Skeletal muscle satellite cell (primary cell): ENCODE results near the gene CHRM4.
A peak's percentile ranks its signal among the peaks of the same experiment; 100 is the strongest.

Experiments used
- H3K27me3 ChIP-seq: 2 replicates; pipeline ENCODE4 v1.7.0; 2013; ENCODE audit warnings: low read length; ENCODE audit not compliant: control insufficient read depth, insufficient read depth
- H3K36me3 ChIP-seq: 2 replicates; pipeline ENCODE4 v1.7.0; 2013; ENCODE audit warnings: mild to moderate bottlenecking, control low read depth, low read length; ENCODE audit not compliant: insufficient read depth
- H3K4me1 ChIP-seq: 2 replicates; pipeline ENCODE4 v1.7.0; 2013; ENCODE audit warnings: low read length; ENCODE audit not compliant: control insufficient read depth, insufficient read depth
- H3K4me2 ChIP-seq: 2 replicates; pipeline ENCODE4 v1.7.0; 2013; ENCODE audit warnings: mild to moderate bottlenecking, low read length
- H3K4me3 ChIP-seq: 2 replicates; pipeline ENCODE4 v1.7.0; 2013; ENCODE audit warnings: low read length
- H3K9ac ChIP-seq: 2 replicates; pipeline ENCODE4 v1.7.0; 2013; ENCODE audit warnings: mild to moderate bottlenecking, low read depth, low read length, moderate library complexity
- H3K9me3 ChIP-seq: replicated peaks from 2 replicates; pipeline ENCODE4 v1.7.0; 2013; ENCODE audit warnings: mild to moderate bottlenecking, control low read depth, low read length

Gene CHRM4

GRCh38 chr11:46348566-46349401 lies 42.8 kb downstream of the CHRM4 start:
- Histone ChIP-seq H3K9ac (peak overlapping the region; percentile 89), H3K9me3 (no peaks in the 10 kb centered on the region), H3K4me1 (peaks cover 34% of the 10 kb centered on the region), H3K27me3 (peaks cover 12% of the 10 kb centered on the region), H3K36me3 (no peaks in the 10 kb centered on the region), H3K4me2 (peak overlapping the region; percentile 100), H3K4me3 (peak overlapping the region; percentile 93)

GRCh38 chr11:46347637-46348311 lies 43.8 kb downstream of the CHRM4 start:
- Histone ChIP-seq H3K27me3 (peaks cover 21% of the 10 kb centered on the region), H3K9me3 (no peaks in the 10 kb centered on the region), H3K4me1 (peaks cover 28% of the 10 kb centered on the region), H3K36me3 (no peaks in the 10 kb centered on the region), H3K4me3 (peak overlapping the region; percentile 93), H3K4me2 (peak overlapping the region; percentile 100), H3K9ac (peak overlapping the region; percentile 89)

DNA sequence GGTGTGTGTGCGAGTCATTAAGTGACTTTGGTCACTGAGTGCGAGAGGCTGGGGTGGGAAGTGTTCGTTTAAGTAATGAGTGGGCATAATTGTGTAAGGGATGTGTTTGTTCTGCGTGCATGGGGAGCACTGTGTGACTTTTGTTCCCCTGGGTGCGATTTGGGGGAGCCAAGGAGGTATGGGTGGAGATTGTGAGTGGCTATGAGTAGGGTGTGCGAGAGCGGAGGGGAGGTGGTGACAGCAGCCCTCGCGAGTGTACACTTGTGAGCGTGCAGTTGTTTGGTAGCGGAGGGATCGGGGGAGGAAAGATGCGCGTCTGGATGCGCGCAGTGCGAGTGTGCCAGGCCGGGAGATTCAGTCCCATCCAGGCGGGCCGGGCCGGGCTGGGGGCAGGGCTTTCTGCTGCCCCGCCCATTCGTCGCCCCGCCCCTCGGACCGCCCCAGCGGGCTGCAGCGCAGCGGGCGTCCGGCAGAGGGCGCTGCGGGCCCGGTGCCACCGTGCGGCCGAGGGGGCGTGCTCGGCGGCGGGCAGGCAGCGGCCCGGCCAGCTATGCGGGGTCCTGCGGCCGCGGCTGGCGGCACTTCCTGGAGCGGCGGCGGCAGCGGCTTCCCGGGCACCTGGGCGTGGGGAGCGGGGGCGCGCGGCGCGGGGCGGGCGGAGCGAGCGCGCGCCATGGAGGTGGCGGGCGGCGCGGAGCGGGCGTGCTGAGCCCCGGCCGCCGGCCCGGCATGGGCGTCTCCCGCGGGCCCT lies 44.5 kb downstream of the CHRM4 start, which contains the start of gene DGKZ:
DGKZ (plus strand) TSS at position 578 of the 751 bp plus-strand sequence. CDS start 197 bp downstream, outside the sequence.
- no peaks in the 10 kb centered on the region for H3K9me3 ChIP-seq
- no peaks in the 10 kb centered on the region for H3K36me3 ChIP-seq
- H3K4me1 ChIP-seq = peaks cover 23% of the 10 kb centered on the region
- peak within 1 kb of the TSS; percentile 93 for H3K4me3 ChIP-seq
- H3K4me2 ChIP-seq = peak within 1 kb of the TSS; percentile 100
- peaks cover 23% of the 10 kb centered on the region for H3K27me3 ChIP-seq
- H3K9ac ChIP-seq = peak within 1 kb of the TSS; percentile 89

DNA sequence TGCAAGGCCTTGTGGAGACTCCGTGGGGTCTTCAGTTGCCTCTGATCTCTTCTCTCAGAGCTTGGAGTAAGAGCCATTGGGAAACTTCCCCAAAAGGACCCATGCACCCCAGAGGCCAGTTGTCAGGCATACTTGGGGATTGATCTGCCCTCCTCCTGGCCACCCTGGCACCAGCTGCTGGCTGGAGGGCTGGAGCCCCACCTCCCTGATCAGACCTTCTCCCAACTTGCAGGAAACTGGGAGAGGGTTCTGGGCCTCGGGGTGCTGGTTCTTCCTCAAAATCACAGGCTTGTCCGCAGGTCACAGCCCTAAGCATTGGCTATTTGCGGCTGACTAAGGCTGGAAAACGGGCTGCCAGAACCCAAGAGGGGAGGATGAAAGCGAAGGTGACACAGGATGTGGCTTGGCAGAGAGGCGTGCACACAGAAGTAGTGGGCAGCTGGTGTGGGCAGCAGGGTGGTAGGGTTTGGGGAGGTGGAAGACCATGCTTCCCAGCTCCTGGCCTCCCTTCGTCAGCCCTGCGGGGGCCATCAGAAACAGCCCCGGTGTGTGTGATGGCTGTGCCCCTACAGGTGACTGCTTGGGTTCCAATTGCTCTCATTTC lies 45.6 kb downstream of the CHRM4 start:
- Histone ChIP-seq H3K4me1 (peaks cover 17% of the 10 kb centered on the region), H3K9ac (no peak overlapping the region), H3K36me3 (no peaks in the 10 kb centered on the region), H3K9me3 (no peaks in the 10 kb centered on the region), H3K27me3 (peaks cover 34% of the 10 kb centered on the region), H3K4me2 (no peak overlapping the region), H3K4me3 (no peak overlapping the region)

- H3K4me3 ChIP-seq = no peak overlapping the region
- H3K4me2 ChIP-seq = no peak overlapping the region
- no peaks in the 10 kb centered on the region for H3K36me3 ChIP-seq
- peaks cover 41% of the 10 kb centered on the region for H3K27me3 ChIP-seq
- no peaks in the 10 kb centered on the region for H3K9me3 ChIP-seq
- peaks cover 17% of the 10 kb centered on the region for H3K4me1 ChIP-seq
- no peak overlapping the region for H3K9ac ChIP-seq
Measured at GRCh38 chr11:46345131-46345597, 46.4 kb downstream of the CHRM4 start.

DNA sequence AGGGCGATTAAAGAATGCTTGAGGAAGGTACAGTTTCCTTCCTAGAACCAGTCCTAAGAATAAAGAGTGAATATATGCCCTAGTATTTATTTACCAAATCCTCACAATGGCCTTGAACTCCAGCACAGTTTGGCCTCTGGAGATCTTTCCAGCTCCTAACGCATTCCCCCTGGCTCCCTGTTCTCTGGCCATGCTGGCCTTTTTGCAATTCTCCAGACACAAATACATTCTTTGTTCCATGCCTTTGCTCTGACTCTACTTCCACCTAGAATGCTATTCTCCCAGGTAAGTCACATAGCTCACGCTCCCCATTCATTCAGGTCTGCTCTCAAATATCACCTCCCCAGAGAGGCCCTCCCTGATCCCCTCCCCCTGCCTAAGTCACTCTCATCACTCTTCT lies 48.1 kb downstream of the CHRM4 start:
- no peak overlapping the region for H3K4me2 ChIP-seq
- H3K4me1 ChIP-seq = peaks cover 16% of the 10 kb centered on the region
- no peak overlapping the region for H3K4me3 ChIP-seq
- H3K9ac ChIP-seq = no peak overlapping the region
- peaks cover 53% of the 10 kb centered on the region for H3K27me3 ChIP-seq
- no peaks in the 10 kb centered on the region for H3K9me3 ChIP-seq
- no peaks in the 10 kb centered on the region for H3K36me3 ChIP-seq

DNA sequence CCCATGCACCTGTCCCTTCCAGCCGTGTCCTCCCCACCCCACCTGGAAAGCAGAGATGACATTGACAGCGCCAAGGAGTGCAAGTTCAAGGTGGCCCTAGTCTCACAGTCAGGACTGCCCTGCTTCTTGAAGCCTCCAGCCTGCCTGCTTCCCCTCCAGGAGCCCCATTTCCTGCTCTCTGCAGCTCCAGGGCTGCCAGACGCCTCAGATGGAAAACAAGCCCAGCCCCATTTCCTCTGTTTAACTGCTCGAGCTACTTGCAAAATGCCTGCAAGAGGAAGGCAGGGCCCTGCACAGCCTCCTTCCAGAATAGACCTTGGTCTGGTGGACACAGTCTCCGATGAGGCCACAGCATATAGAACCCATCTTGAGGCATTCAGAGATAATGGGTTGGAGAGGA lies 49.3 kb downstream of the CHRM4 start:
- Histone ChIP-seq H3K4me3 (no peak overlapping the region), H3K27me3 (peaks cover 53% of the 10 kb centered on the region), H3K4me1 (peaks cover 10% of the 10 kb centered on the region), H3K36me3 (no peaks in the 10 kb centered on the region), H3K4me2 (no peak overlapping the region), H3K9ac (no peak overlapping the region), H3K9me3 (no peaks in the 10 kb centered on the region)

GRCh38 chr11:46341454-46341853 lies 50.1 kb downstream of the CHRM4 start:
- H3K4me3 ChIP-seq = no peak overlapping the region
- peaks cover 6% of the 10 kb centered on the region for H3K4me1 ChIP-seq
- H3K9ac ChIP-seq = no peak overlapping the region
- H3K36me3 ChIP-seq = no peaks in the 10 kb centered on the region
- no peak overlapping the region for H3K4me2 ChIP-seq
- peaks cover 53% of the 10 kb centered on the region for H3K27me3 ChIP-seq
- H3K9me3 ChIP-seq = no peaks in the 10 kb centered on the region

DNA sequence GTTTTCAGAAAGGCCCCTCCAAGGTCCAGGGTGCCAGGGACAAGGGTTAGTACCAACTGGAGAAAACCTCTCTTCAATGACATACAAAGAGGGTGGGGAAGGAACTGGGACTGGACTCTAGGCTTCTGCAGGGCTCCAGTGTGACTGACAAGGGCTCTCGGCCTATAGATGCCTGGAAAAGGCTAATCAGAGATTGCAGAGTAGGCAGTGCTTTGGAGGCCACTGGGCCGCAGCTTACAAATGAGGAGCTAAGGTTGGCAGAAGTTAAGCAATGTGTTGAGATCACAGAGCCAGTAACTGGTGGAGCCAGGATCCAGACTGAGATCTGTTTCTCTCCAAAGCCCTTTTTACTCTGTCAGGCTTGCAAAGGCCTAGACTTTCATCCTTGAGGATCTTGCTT lies 51.8 kb downstream of the CHRM4 start:
- Histone ChIP-seq H3K4me2 (no peak overlapping the region), H3K36me3 (no peaks in the 10 kb centered on the region), H3K9me3 (no peaks in the 10 kb centered on the region), H3K27me3 (peaks cover 44% of the 10 kb centered on the region), H3K4me1 (peaks cover 6% of the 10 kb centered on the region), H3K9ac (no peak overlapping the region), H3K4me3 (no peak overlapping the region)

DNA sequence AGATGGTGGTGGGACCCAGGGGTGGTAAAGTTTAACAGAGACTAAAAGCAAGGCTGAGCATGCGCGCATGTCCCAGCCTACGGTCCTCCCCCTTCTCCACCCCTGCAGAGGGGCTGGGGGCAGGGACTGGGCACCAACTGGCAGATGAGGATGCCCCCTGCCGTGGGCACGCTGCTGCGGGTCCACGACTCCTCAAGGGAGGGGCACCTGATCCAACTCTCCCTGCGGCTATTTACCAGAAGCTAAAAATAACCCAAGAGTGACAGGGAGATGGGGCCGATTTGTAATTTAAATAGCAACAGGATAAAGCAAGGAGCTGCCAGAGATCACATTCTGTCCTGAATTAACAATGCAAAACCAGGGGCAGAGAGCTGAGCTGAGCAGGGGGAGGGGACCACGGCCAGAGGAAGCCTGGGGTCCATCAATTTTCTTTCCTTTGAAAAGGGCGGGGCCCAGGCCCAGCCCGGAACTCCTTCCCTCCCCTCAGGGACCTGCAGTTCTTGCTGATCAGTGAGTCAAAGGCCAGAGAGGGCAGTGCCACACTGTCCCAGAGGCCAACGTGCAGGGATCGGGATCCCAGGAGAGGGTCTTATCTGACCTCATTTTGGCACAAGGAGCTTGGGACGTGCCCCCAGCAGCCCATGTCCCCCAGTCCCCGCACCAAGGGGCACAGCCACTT lies 52.4 kb downstream of the CHRM4 start:
- Histone ChIP-seq H3K9me3 (no peaks in the 10 kb centered on the region), H3K4me3 (no peak overlapping the region), H3K4me1 (peaks cover 6% of the 10 kb centered on the region), H3K36me3 (no peaks in the 10 kb centered on the region), H3K9ac (no peak overlapping the region), H3K27me3 (peaks cover 46% of the 10 kb centered on the region), H3K4me2 (no peak overlapping the region)
